ENCODE results near the gene CYP17A1. TPM values are rescaled to one million over a fixed set of nuclear protein-coding genes. Genes with fewer than 3 reads are reported as not detected.

Gene CYP17A1
- total and polyA plus RNA-seq, 10 of the 15 experiments (the other 5 are each of a cell fraction or from before 2014, with no cell fraction given) = 2.1 TPM; not detected in 9

DNA sequence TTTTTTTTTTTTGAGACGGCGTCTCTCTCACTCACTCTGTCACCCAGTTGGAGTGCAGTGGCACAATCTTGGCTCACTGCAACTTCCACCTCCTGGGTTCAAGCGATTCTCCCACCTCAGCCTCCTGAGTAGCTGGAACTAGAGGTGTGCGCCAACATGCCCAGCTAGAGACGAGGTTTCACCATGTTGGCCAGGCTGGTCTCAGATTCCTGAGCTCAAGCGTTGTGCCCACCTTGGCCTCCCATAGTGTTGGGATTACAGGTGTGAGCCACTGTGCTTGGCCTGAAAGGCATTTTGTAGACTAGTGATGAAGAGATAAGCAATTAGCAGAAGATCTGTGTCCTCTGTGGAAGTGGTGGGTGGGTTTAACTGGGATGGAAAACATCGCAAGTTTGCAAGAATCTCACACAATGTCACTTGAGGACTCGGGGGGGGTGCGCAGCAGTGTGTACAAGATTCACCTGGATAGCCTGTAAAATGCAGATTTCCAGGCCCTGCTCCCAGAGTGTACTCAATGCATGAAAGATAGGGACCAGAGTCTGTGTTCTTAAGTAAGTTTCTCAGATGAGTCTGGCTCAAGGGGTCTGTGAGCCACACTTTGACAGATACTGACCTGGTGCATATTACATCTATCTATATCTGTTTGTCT lies 10.9 kb downstream of the CYP17A1 start:
- no TSS peak for BruUV-seq (replicated peaks)
- Histone ChIP-seq H3K9me3 (replicated peaks; ENCODE audit: control insufficient read depth, insufficient read depth, low read length) (no peaks in the 10 kb centered on the region), H3K9ac (ENCODE audit: control insufficient read depth, insufficient read depth, low read length) (no peak overlapping the region), H3K79me2 (ENCODE audit: control insufficient read depth, insufficient read depth, low read length) (no peaks in the 10 kb centered on the region), H3K4me2 (ENCODE audit: control insufficient read depth, insufficient read depth) (no peak overlapping the region), H4K20me1 (ENCODE audit: control insufficient read depth, insufficient read depth) (no peaks in the 10 kb centered on the region), H2AFZ (ENCODE audit: control insufficient read depth, low read depth, low read length) (no peak overlapping the region), H3K27ac (ENCODE audit: control insufficient read depth, insufficient read depth) (no peak overlapping the region), H3K4me3 (no peak overlapping the region), H3K36me3 (ENCODE audit: control insufficient read depth in 2 of 2, insufficient read depth in 2 of 2, low read length in 1 of 2) (no peaks in the 10 kb centered on the region), H3K27me3 (replicated peaks in 1 of 2; ENCODE audit: control insufficient read depth in 2 of 2, insufficient read depth in 2 of 2, low read length in 1 of 2) (peaks cover 0 to 2% of the 10 kb centered on the region in 2 experiments; a peak in 1 of 4 replicates), H3K4me1 (ENCODE audit: control insufficient read depth, insufficient read depth, low read length) (no peaks in the 10 kb centered on the region)
- ATAC-seq (no peak), DNase-seq (ENCODE audit: low read depth, low spot score) (no peak), FAIRE-seq (no peak)
- intact Hi-C loops (cut with micrococcal nuclease; ENCODE audit: unreplicated experiment) (no loop called here), in situ Hi-C loops (cut with MboI) (no loop called here)
- 62% methylated on average over 7 of the region's 9 CpGs for WGBS (ENCODE audit: insufficient coverage, insufficient replicate concordance, low lambda C conversion rate, missing lambda C conversion rate)
- TF ChIP-seq RUNX3 (IDR thresholded peaks at IDR 0.05; ENCODE audit: low read length) = no peak
- TF ChIP-seq IRF4 (IDR thresholded peaks at IDR 0.05; ENCODE audit: low read depth, low read length) = no peak
- no peak for TF ChIP-seq KLF5 (IDR thresholded peaks at IDR 0.05; ENCODE audit: partially characterized antibody)
- no peak for TF ChIP-seq MYB (IDR thresholded peaks at IDR 0.05; ENCODE audit: borderline replicate concordance, low read depth, low read length)
- TF ChIP-seq SIN3A (IDR thresholded peaks at IDR 0.05; ENCODE audit: low read depth, low read length) = no peak
- no peak for TF ChIP-seq CREB1 (IDR thresholded peaks at IDR 0.05; ENCODE audit: low read depth)
- POLR2A ChIA-PET = interaction anchor here (0.6 kb wide), 3 partner anchors 14 to 560 kb away, joined by 4 to 8 read pairs (median 5); no protein-coding TSS in a partner anchor
- CTCF ChIA-PET = interaction anchor here (2.0 kb wide), 1 partner anchor 10 kb away, joined by 4 read pairs; no protein-coding TSS in a partner anchor
- SMC1A ChIA-PET (ENCODE audit: uncharacterized antibody, unreplicated experiment) = interaction anchor here (1.0 to 1.2 kb wide), 2 partner anchors 73 to 75 kb away, joined by 3 to 4 read pairs; no protein-coding TSS in a partner anchor
- RAD21 ChIA-PET (ENCODE audit: unreplicated experiment) = interaction anchor here (0.6 kb wide), 1 partner anchor 54 kb away, joined by 3 read pairs; no protein-coding TSS in a partner anchor

DNA sequence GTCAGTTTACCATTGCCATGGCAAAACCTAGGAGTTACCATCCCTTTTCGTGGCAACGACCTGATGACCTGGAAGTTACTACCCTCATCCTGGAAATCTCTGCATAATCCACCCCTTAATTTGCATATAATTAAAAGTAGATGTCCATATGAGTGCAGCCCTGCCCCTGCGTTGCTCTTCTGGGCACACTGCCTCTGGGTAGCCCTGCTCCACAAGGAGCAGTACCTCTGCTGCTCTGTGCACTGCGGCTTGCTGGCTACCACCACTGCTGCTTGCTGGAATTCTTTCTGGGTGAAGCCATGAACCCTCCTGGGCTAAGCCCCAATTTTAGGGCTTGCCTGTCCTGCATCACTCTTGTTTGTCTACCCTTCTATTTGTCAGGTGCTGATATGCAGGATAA lies 12.5 kb downstream of the CYP17A1 start:
- Histone ChIP-seq H3K4me2 (ENCODE audit: control insufficient read depth, insufficient read depth) (no peak overlapping the region), H3K36me3 (ENCODE audit: control insufficient read depth in 2 of 2, insufficient read depth in 2 of 2, low read length in 1 of 2) (no peaks in the 10 kb centered on the region), H4K20me1 (ENCODE audit: control insufficient read depth, insufficient read depth) (no peaks in the 10 kb centered on the region), H3K4me1 (ENCODE audit: control insufficient read depth, insufficient read depth, low read length) (no peaks in the 10 kb centered on the region), H3K9ac (ENCODE audit: control insufficient read depth, insufficient read depth, low read length) (no peak overlapping the region), H3K9me3 (replicated peaks; ENCODE audit: control insufficient read depth, insufficient read depth, low read length) (no peaks in the 10 kb centered on the region), H3K27me3 (replicated peaks in 1 of 2; ENCODE audit: control insufficient read depth in 2 of 2, insufficient read depth in 2 of 2, low read length in 1 of 2) (no peaks in the 10 kb centered on the region; a peak in 1 of 4 replicates), H3K79me2 (ENCODE audit: control insufficient read depth, insufficient read depth, low read length) (no peaks in the 10 kb centered on the region), H3K4me3 (no peak overlapping the region), H3K27ac (ENCODE audit: control insufficient read depth, insufficient read depth) (no peak overlapping the region), H2AFZ (ENCODE audit: control insufficient read depth, low read depth, low read length) (no peak overlapping the region)
- FAIRE-seq (no peak), ATAC-seq (no peak), DNase-seq (ENCODE audit: low read depth, low spot score) (no peak)
- in situ Hi-C loops (cut with MboI) = no loop called here
- ChIA-PET SMC1A (ENCODE audit: uncharacterized antibody, unreplicated experiment) (no interaction called here), CTCF (no interaction called here), POLR2A (no interaction called here), RAD21 (ENCODE audit: unreplicated experiment) (no interaction called here)
- 43% methylated on average over 4 of the region's 4 CpGs for WGBS (ENCODE audit: insufficient coverage, insufficient replicate concordance, low lambda C conversion rate, missing lambda C conversion rate)
- no TSS peak for BruUV-seq (replicated peaks)
- intact Hi-C loops (cut with micrococcal nuclease; ENCODE audit: unreplicated experiment) = no loop called here
- TF ChIP-seq POLR2AphosphoS2 (IDR thresholded peaks at IDR 0.05; ENCODE audit: low read depth, low read length) (no peak), ZNF384 (IDR thresholded peaks at IDR 0.05; ENCODE audit: borderline replicate concordance, low read depth, low read length) (no peak), POU2F2 (IDR thresholded peaks at IDR 0.05; ENCODE audit: borderline replicate concordance, low read depth, low read length) (no peak), HDGF (IDR thresholded peaks at IDR 0.05) (no peak)
- TF ChIP-seq, protein P1, sequence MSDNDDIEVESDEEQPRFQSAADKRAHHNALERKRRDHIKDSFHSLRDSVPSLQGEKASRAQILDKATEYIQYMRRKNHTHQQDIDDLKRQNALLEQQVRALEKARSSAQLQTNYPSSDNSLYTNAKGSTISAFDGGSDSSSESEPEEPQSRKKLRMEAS (IDR thresholded peaks at IDR 0.05; ENCODE audit: low read depth, low read length) = no peak
- TF ChIP-seq, protein P2, sequence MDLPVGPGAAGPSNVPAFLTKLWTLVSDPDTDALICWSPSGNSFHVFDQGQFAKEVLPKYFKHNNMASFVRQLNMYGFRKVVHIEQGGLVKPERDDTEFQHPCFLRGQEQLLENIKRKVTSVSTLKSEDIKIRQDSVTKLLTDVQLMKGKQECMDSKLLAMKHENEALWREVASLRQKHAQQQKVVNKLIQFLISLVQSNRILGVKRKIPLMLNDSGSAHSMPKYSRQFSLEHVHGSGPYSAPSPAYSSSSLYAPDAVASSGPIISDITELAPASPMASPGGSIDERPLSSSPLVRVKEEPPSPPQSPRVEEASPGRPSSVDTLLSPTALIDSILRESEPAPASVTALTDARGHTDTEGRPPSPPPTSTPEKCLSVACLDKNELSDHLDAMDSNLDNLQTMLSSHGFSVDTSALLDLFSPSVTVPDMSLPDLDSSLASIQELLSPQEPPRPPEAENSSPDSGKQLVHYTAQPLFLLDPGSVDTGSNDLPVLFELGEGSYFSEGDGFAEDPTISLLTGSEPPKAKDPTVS (IDR thresholded peaks at IDR 0.05; ENCODE audit: low read depth, low read length) = no peak
- TF ChIP-seq, protein P3, sequence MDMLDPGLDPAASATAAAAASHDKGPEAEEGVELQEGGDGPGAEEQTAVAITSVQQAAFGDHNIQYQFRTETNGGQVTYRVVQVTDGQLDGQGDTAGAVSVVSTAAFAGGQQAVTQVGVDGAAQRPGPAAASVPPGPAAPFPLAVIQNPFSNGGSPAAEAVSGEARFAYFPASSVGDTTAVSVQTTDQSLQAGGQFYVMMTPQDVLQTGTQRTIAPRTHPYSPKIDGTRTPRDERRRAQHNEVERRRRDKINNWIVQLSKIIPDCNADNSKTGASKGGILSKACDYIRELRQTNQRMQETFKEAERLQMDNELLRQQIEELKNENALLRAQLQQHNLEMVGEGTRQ (IDR thresholded peaks at IDR 0.05; ENCODE audit: borderline replicate concordance, low read depth, low read length) = no peak

Measured in GM12878 (cell line).